ENCODE data around the gene CCDC117.

- TF ChIP-seq CTCF (IDR thresholded peaks at IDR 0.05 in 4 of 5, conservative IDR thresholded peaks at IDR 0.05 in 1 of 5) (no peak), POLR2A (IDR thresholded peaks at IDR 0.05) (no peak)
Measured at GRCh38 chr22:28783786-28784671, 11.5 kb downstream of the CCDC117 start.
